RWPE2 (cell line): ENCODE data around the gene SLC4A3.

Source experiments
- ATAC-seq: fragments of 200-7000 bp; cut with Tn5 transposase; 3 replicates; pipeline ENCODE4 v1.9.1; 2021; ENCODE audit warnings: low read depth
- DNase-seq: peaks from one replicate; pipeline ENCODE4 v3.0.0-alpha.2; 2020; ENCODE audit warnings: low spot score
- H3K27ac ChIP-seq: fragments of 450-650 bp; 2 replicates; pipeline ENCODE4 v1.5.1; 2017; ENCODE audit warnings: mild to moderate bottlenecking; ENCODE audit not compliant: poor library complexity, severe bottlenecking
- H3K27me3 ChIP-seq: fragments of 250-450 bp; sonication (Bioruptor Pico); 2 replicates; pipeline ENCODE4 v1.5.1; 2021; ENCODE audit warnings: mild to moderate bottlenecking, moderate library complexity; ENCODE audit not compliant: insufficient read depth, poor library complexity, severe bottlenecking
- H3K36me3 ChIP-seq: fragments of 250-450 bp; sonication (Bioruptor Pico); 2 replicates; pipeline ENCODE4 v1.5.1; 2020; ENCODE audit warnings: low read depth, mild to moderate bottlenecking, moderate library complexity
- H3K4me1 ChIP-seq: fragments of 250-450 bp; sonication (Bioruptor Pico); 2 replicates; pipeline ENCODE4 v1.5.1; 2021; ENCODE audit warnings: mild to moderate bottlenecking, moderate library complexity; ENCODE audit not compliant: insufficient read depth, poor library complexity, severe bottlenecking
- H3K4me3 ChIP-seq: fragments of 250-450 bp; sonication (Bioruptor Pico); 2 replicates; pipeline ENCODE4 v1.5.1; 2021; ENCODE audit warnings: mild to moderate bottlenecking, moderate library complexity; ENCODE audit not compliant: severe bottlenecking
- H3K9me3 ChIP-seq: fragments of 250-450 bp; sonication (Bioruptor Pico); 2 replicates; pipeline ENCODE4 v1.5.1; 2021; ENCODE audit warnings: mild to moderate bottlenecking, moderate library complexity; ENCODE audit not compliant: severe bottlenecking
- TF ChIP-seq, protein P1 (sequence below): fragments of 450-650 bp; IDR thresholded peaks from one replicate; pipeline ENCODE4 v1.5.1; 2017; ENCODE audit warnings: mild to moderate bottlenecking, moderate library complexity; ENCODE audit not compliant: poor library complexity, severe bottlenecking

Gene SLC4A3

DNA sequence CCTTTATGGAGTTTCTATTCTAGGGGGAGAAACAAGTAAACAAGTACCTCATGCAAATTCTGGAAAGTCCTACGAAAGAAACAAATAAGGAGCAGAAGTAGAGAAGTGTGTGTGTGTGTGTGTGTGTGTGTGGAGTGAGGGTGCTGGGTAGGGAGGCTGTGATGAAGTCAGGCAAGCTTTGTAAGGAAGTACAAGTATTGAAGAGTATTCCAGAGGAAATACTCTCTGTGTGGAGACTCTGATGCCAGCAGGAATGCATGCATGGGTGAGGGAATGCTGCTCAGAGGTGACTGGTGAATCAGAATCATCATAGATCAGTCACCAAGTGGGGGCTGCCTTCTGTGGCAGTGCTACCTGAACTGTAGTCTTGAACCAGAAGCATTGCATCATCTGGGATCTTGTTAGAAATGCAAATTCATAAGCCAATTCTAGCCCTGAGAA is 34.5 kb downstream of the SLC4A3 start:
- TF ChIP-seq, protein P1, sequence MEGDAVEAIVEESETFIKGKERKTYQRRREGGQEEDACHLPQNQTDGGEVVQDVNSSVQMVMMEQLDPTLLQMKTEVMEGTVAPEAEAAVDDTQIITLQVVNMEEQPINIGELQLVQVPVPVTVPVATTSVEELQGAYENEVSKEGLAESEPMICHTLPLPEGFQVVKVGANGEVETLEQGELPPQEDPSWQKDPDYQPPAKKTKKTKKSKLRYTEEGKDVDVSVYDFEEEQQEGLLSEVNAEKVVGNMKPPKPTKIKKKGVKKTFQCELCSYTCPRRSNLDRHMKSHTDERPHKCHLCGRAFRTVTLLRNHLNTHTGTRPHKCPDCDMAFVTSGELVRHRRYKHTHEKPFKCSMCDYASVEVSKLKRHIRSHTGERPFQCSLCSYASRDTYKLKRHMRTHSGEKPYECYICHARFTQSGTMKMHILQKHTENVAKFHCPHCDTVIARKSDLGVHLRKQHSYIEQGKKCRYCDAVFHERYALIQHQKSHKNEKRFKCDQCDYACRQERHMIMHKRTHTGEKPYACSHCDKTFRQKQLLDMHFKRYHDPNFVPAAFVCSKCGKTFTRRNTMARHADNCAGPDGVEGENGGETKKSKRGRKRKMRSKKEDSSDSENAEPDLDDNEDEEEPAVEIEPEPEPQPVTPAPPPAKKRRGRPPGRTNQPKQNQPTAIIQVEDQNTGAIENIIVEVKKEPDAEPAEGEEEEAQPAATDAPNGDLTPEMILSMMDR = no peak
- Histone ChIP-seq H3K9me3 (peaks cover 4% of the 10 kb centered on the region), H3K27ac (peak overlapping the region; percentile 56), H3K4me1 (peaks cover 3% of the 10 kb centered on the region), H3K36me3 (no peaks in the 10 kb centered on the region), H3K4me3 (no peak overlapping the region), H3K27me3 (no peaks in the 10 kb centered on the region)
- no peak for DNase-seq
- peak; percentile 40; the same call in 2 of the 3 replicates for ATAC-seq

DNA sequence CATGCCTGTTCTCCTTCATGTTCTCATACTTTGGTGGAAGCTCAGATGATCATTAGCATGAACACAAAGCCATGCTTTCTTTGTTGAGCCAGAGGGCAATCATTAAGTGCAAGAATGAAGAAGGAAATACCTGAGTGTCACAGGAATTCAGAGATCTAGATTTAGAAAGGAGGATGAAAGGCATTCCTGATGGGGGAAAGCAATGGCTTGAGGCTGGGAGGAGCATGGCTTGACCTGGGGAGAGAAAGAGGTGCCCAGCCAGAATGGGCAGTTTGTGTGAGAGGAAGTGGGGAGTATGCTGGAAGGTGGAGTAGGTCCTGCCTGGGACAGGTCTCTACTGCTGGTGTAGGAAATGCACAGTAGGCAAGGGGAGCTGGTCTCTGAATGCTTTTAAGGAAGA is 35.1 kb downstream of the SLC4A3 start:
- Histone ChIP-seq H3K27me3 (no peaks in the 10 kb centered on the region), H3K4me3 (no peak overlapping the region), H3K9me3 (peaks cover 4% of the 10 kb centered on the region), H3K36me3 (no peaks in the 10 kb centered on the region), H3K4me1 (peaks cover 3% of the 10 kb centered on the region), H3K27ac (peak overlapping the region; percentile 56)
- DNase-seq (no peak), ATAC-seq (no peak)
- TF ChIP-seq, protein P1 = no peak

DNA sequence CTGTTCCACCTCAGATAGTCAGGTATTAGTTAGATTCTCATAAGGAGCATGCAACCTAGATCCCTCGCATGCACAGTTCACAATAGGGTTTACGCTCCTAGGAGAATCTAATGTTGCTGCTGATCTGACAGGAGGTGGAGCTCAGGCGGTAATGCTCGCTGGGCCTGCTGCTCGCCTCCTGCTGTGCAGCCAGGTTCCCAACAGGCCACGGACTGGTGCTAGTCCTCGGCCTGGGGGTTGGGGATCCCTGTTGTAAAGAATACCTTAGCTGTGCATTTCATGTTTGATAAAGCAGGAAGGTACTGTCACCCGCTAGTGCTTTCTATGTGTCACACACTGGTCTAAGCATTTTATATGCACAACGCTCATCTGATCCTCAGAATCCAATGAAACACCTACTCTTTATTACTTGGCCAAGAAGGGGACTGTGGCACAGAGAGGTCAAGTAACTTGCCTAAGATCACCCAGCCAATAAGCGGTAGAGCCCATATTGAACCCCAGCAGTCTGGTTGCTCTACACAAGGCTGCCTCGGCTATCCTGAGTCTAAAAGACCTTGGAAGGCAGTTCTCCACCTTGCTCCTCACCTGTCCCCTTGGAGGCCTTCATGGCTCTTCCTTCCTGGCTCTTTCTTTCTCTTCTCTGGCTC is 35.8 kb downstream of the SLC4A3 start:
- no peak for ATAC-seq
- peaks cover 4% of the 10 kb centered on the region for H3K9me3 ChIP-seq
- H3K27ac ChIP-seq = no peak overlapping the region
- peaks cover 3% of the 10 kb centered on the region for H3K4me1 ChIP-seq
- no peak for DNase-seq
- TF ChIP-seq, protein P1 = no peak
- no peaks in the 10 kb centered on the region for H3K36me3 ChIP-seq
- H3K27me3 ChIP-seq = no peaks in the 10 kb centered on the region
- no peak overlapping the region for H3K4me3 ChIP-seq

DNA sequence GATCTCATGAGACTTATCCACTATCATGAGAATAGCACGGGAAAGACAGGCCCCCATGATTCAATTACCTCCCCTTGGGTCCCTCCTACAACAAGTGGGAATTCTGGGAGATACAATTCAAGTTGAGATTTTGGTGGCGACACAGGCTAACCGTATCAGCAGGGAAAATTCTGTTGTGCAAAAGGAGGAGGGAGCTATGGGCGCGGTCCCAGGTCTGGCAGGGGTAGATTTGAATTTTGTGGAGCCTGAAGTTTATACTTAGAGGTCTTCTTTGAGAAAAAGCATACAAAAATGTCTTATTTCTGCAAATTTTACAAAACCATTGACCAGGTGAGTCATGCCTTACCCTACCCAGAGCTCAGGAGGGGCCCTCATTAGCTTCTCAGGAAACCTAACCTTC is 36.6 kb downstream of the SLC4A3 start:
- no peak for DNase-seq
- Histone ChIP-seq H3K36me3 (no peaks in the 10 kb centered on the region), H3K4me1 (peaks cover 3% of the 10 kb centered on the region), H3K27ac (no peak overlapping the region), H3K4me3 (no peak overlapping the region), H3K9me3 (peaks cover 4% of the 10 kb centered on the region), H3K27me3 (no peaks in the 10 kb centered on the region)
- TF ChIP-seq, protein P1 = no peak
- no peak for ATAC-seq

DNA sequence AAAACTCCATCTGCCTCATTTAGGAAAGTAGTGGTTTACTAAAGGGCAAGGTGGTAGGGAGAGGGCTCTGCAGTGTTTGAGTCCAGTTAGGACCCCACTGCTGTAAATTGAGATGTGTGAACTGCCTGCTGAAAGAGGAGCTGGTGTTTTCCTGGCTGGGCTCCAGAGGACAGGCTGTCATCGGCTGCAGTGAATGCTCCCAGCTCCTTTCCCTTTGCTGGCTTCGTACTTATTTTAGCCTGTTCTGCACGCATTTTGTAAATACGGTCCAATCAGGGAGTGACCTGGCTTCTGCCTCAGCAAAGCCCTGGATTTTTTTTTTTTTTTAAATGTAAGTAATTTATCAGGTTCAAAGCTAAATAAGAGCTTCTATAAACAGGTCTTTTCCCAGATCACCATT is 37.5 kb downstream of the SLC4A3 start:
- DNase-seq = no peak
- no peaks in the 10 kb centered on the region for H3K27me3 ChIP-seq
- no peak for ATAC-seq
- TF ChIP-seq, protein P1 = no peak
- no peaks in the 10 kb centered on the region for H3K36me3 ChIP-seq
- H3K4me3 ChIP-seq = no peak overlapping the region
- peaks cover 3% of the 10 kb centered on the region for H3K4me1 ChIP-seq
- H3K9me3 ChIP-seq = peaks cover 4% of the 10 kb centered on the region
- H3K27ac ChIP-seq = no peak overlapping the region
